Ovary (tissue), 3 donors: Measurements from ENCODE around the gene ARHGAP8.

Source experiments
- CTCF ChIP-seq, 3 donors: fragments of 450-650 bp in 2 of 3; fragments of 200-600 bp in 1 of 3; IDR thresholded peaks; one replicate each; pipeline versions ENCODE4 v1.5.1 to v1.8.0; 2016 to 2022; ENCODE audit warnings: antibody characterized with exemption in 3 of 3, mild to moderate bottlenecking in 1 of 3
- EP300 ChIP-seq: sonication (generic); formaldehyde crosslinking; IDR thresholded peaks from one replicate; pipeline ENCODE4 v1.6.1; 2017; ENCODE audit warnings: antibody characterized with exemption
- POLR2A ChIP-seq: fragments of 450-650 bp; IDR thresholded peaks from one replicate; pipeline ENCODE4 v1.6.1; 2017; ENCODE audit warnings: antibody characterized with exemption, mild to moderate bottlenecking, moderate library complexity
- donor health status: DM: no; HTN: no; CAD: no.

- TF ChIP-seq POLR2A (no peak), CTCF (IDR thresholded peaks at IDR 0.05) (no peak), EP300 (no peak)
Observed at GRCh38 chr22:44837481-44837880, 85.1 kb downstream of the ARHGAP8 start.
